Ishikawa (cell line): ENCODE measurements around the gene BCL2L1.

Source experiments
- CREB1 ChIP-seq: IDR thresholded peaks from 2 replicates; pipeline ENCODE4 v1.6.1; 2012; ENCODE audit warnings: low read depth
- EGR1 ChIP-seq: IDR thresholded peaks from 2 replicates; pipeline ENCODE4 v1.6.1; 2012
- EP300 ChIP-seq: IDR thresholded peaks from 2 replicates; pipeline ENCODE4 v1.6.1; 2012; ENCODE audit warnings: borderline replicate concordance
- FOXM1 ChIP-seq: IDR thresholded peaks from 2 replicates; pipeline ENCODE4 v1.6.1; 2012; ENCODE audit warnings: low read depth, borderline replicate concordance
- RAD21 ChIP-seq: IDR thresholded peaks from 2 replicates; pipeline ENCODE4 v1.6.1; 2012; ENCODE audit warnings: low read depth
- TAF1 ChIP-seq: IDR thresholded peaks from 2 replicates; pipeline ENCODE4 v1.6.1; 2012; ENCODE audit warnings: low read depth, mild to moderate bottlenecking
- YY1 ChIP-seq: IDR thresholded peaks from 2 replicates; pipeline ENCODE4 v1.6.1; 2012; ENCODE audit warnings: low read depth
- TF ChIP-seq, protein P1 (sequence below): IDR thresholded peaks from 2 replicates; pipeline ENCODE4 v1.6.1; 2012

DNA sequence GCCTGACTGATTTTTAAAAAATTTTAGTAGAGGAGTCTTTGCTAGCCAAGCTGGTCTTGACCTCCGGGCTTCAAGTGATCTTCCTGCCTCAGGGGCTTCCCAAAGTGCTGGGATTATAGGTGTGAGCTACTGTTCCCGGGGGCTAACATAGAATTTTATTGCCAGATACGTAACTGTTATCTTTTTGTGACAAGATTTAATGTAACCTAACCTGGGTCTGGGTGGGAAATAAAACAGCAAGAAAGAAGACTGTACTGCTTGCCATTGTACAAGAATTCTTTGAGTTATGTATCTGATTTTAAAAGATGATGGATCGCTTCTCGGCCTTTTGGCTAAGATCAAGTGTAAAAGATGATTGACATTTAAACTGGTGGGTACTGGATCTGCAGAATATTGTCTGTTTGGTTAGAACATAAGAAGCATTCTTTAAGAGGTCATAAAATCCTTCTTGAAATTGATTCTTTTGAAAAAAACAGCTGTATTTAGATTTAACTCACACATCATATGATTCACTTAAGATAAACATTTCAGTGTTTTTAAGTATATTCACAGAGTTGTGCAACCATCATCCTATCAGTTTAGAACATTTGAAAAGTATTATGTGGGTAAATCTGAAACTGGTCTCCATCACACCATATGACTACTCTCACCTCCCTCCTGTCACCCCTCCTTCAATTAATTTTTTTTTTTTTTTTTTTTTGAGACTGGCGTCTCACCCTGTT, 38.0 kb upstream of the BCL2L1 start:
- no peak for TF ChIP-seq CREB1
- TF ChIP-seq RAD21 = no peak
- TF ChIP-seq FOXM1 = no peak
- TF ChIP-seq EP300 = no peak
- TF ChIP-seq TAF1 = no peak
- TF ChIP-seq YY1 = no peak
- no peak for TF ChIP-seq EGR1
- TF ChIP-seq, protein P1, sequence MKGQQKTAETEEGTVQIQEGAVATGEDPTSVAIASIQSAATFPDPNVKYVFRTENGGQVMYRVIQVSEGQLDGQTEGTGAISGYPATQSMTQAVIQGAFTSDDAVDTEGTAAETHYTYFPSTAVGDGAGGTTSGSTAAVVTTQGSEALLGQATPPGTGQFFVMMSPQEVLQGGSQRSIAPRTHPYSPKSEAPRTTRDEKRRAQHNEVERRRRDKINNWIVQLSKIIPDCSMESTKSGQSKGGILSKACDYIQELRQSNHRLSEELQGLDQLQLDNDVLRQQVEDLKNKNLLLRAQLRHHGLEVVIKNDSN = no peak
